K562 (cell line): ENCODE measurements around the gene FRAT1. TPM values are rescaled to one million over a fixed set of nuclear protein-coding genes. Genes with fewer than 3 reads are reported as not detected.

Experiments used
- ARID1B ChIP-seq: fragments of 450-650 bp; IDR thresholded peaks from 2 replicates; pipeline ENCODE4 v1.6.1; 2016; ENCODE audit warnings: antibody characterized with exemption, mild to moderate bottlenecking, inconsistent platforms
- ATF4 ChIP-seq: fragments of 450-650 bp; formaldehyde crosslinking; IDR thresholded peaks from 2 replicates; pipeline ENCODE4 v1.4.0; 2022; ENCODE audit warnings: mild to moderate bottlenecking, moderate library complexity
- CBX8 ChIP-seq: fragments of 200-600 bp; sonication (generic); IDR thresholded peaks from 2 replicates; pipeline ENCODE4 v1.6.1; 2012; ENCODE audit warnings: borderline replicate concordance, mixed run types, low read depth, mild to moderate bottlenecking, moderate library complexity, mixed read lengths, low read length, control low read depth, inconsistent platforms; ENCODE audit not compliant: poor library complexity, severe bottlenecking; ENCODE audit errors: extremely low read depth
- ELF2 ChIP-seq: fragments of 250-450 bp; sonication (Bioruptor Pico); IDR thresholded peaks from 2 replicates; pipeline ENCODE4 v1.5.0; 2021; ENCODE audit warnings: mild to moderate bottlenecking
- ILK ChIP-seq: fragments of 450-650 bp; IDR thresholded peaks from 2 replicates; pipeline ENCODE4 v1.6.1; 2016; ENCODE audit warnings: missing genetic modification characterization, low read depth, mild to moderate bottlenecking, missing compliant biosample characterization, moderate library complexity, borderline replicate concordance
- PHF21A ChIP-seq: fragments of 450-650 bp; IDR thresholded peaks from 2 replicates; pipeline ENCODE4 v1.6.1; 2017; ENCODE audit warnings: low read depth, borderline replicate concordance
- RNF2 ChIP-seq: sonication (generic); IDR thresholded peaks from 2 replicates; pipeline ENCODE4 v1.6.1; 2016
- SPI1 ChIP-seq: IDR thresholded peaks from 2 replicates; pipeline ENCODE4 v1.6.1; 2011; ENCODE audit warnings: low read depth, low read length, control low read depth, borderline replicate concordance
- SRSF7 ChIP-seq: fragments of 200-400 bp; formaldehyde crosslinking; optimal IDR thresholded peaks from 2 replicates; pipeline ENCODE3; 2017; ENCODE audit warnings: mild to moderate bottlenecking, low read depth, low read length
- ZBTB17 ChIP-seq: fragments of 450-650 bp; formaldehyde crosslinking; IDR thresholded peaks from 2 replicates; pipeline ENCODE4 v1.4.0; 2020; ENCODE audit warnings: mild to moderate bottlenecking
- ZNF165 ChIP-seq: fragments of 250-450 bp; sonication (Bioruptor Pico); IDR thresholded peaks from 2 replicates; pipeline ENCODE4 v1.4.0; 2020; ENCODE audit warnings: borderline replicate concordance
- ZNF224 ChIP-seq: sonication (generic); formaldehyde crosslinking; IDR thresholded peaks from 2 replicates; pipeline ENCODE4 v1.8.0; 2022; ENCODE audit warnings: mild to moderate bottlenecking, missing genetic modification reagents
- ZNF384 ChIP-seq: IDR thresholded peaks from 2 replicates; pipeline ENCODE4 v1.6.1; 2012; ENCODE audit warnings: low read depth, low read length, improper control_type of control experiment
- ZNF57 ChIP-seq: fragments of 450-650 bp; formaldehyde crosslinking; IDR thresholded peaks from 2 replicates; pipeline ENCODE4 v1.4.0; 2020; ENCODE audit warnings: mild to moderate bottlenecking, moderate library complexity
- polyA plus RNA-seq, 8 experiments: library from polyadenylated mRNA; depleted of rRNA in 4 of 8; stranded (reverse) in 5 of 8; unstranded in 3 of 8; fragments of >200 nt; fragmentation: Nextera tagmentation in 2 of 8; fragmentation: Illumina TruSeq in 1 of 8; extraction: Ambion mirVana in 2 of 8; extraction: Trizol in 1 of 8; gene quantifications; 2 replicates each; pipeline versions ENCODE4 v1.2.1 to v1.2.3, GENCODE V29; 2011 to 2014; ENCODE audit warnings: inconsistent platforms in 1 of 8, missing spikeins in 1 of 8
- total RNA-seq, 7 experiments: library from RNA; depleted of rRNA in 6 of 7; stranded (reverse); fragments of >200 nt in 6 of 7; fragmentation: Illumina TruSeq in 2 of 7; extraction: Trizol in 2 of 7; gene quantifications; 2 replicates each; pipeline versions ENCODE4 v1.2.1 to v1.2.3, GENCODE V29; 2011 to 2021; ENCODE audit warnings: low replicate concordance in 1 of 7
- TF ChIP-seq, protein P1 (sequence below): fragments of 450-650 bp; IDR thresholded peaks from 2 replicates; pipeline ENCODE4 v1.6.1; 2016; ENCODE audit warnings: mild to moderate bottlenecking, moderate library complexity
- TF ChIP-seq, protein P2 (sequence below): IDR thresholded peaks from 2 replicates; pipeline ENCODE4 v1.6.1; 2014; ENCODE audit warnings: antibody characterized with exemption

The FRAT1 gene
- total and polyA plus RNA-seq, 9 of the 15 experiments (the other 6 are each of a cell fraction or from before 2014, with no cell fraction given): 0.11 to 4.6 (median 1.4) TPM

- TF ChIP-seq, protein P1, sequence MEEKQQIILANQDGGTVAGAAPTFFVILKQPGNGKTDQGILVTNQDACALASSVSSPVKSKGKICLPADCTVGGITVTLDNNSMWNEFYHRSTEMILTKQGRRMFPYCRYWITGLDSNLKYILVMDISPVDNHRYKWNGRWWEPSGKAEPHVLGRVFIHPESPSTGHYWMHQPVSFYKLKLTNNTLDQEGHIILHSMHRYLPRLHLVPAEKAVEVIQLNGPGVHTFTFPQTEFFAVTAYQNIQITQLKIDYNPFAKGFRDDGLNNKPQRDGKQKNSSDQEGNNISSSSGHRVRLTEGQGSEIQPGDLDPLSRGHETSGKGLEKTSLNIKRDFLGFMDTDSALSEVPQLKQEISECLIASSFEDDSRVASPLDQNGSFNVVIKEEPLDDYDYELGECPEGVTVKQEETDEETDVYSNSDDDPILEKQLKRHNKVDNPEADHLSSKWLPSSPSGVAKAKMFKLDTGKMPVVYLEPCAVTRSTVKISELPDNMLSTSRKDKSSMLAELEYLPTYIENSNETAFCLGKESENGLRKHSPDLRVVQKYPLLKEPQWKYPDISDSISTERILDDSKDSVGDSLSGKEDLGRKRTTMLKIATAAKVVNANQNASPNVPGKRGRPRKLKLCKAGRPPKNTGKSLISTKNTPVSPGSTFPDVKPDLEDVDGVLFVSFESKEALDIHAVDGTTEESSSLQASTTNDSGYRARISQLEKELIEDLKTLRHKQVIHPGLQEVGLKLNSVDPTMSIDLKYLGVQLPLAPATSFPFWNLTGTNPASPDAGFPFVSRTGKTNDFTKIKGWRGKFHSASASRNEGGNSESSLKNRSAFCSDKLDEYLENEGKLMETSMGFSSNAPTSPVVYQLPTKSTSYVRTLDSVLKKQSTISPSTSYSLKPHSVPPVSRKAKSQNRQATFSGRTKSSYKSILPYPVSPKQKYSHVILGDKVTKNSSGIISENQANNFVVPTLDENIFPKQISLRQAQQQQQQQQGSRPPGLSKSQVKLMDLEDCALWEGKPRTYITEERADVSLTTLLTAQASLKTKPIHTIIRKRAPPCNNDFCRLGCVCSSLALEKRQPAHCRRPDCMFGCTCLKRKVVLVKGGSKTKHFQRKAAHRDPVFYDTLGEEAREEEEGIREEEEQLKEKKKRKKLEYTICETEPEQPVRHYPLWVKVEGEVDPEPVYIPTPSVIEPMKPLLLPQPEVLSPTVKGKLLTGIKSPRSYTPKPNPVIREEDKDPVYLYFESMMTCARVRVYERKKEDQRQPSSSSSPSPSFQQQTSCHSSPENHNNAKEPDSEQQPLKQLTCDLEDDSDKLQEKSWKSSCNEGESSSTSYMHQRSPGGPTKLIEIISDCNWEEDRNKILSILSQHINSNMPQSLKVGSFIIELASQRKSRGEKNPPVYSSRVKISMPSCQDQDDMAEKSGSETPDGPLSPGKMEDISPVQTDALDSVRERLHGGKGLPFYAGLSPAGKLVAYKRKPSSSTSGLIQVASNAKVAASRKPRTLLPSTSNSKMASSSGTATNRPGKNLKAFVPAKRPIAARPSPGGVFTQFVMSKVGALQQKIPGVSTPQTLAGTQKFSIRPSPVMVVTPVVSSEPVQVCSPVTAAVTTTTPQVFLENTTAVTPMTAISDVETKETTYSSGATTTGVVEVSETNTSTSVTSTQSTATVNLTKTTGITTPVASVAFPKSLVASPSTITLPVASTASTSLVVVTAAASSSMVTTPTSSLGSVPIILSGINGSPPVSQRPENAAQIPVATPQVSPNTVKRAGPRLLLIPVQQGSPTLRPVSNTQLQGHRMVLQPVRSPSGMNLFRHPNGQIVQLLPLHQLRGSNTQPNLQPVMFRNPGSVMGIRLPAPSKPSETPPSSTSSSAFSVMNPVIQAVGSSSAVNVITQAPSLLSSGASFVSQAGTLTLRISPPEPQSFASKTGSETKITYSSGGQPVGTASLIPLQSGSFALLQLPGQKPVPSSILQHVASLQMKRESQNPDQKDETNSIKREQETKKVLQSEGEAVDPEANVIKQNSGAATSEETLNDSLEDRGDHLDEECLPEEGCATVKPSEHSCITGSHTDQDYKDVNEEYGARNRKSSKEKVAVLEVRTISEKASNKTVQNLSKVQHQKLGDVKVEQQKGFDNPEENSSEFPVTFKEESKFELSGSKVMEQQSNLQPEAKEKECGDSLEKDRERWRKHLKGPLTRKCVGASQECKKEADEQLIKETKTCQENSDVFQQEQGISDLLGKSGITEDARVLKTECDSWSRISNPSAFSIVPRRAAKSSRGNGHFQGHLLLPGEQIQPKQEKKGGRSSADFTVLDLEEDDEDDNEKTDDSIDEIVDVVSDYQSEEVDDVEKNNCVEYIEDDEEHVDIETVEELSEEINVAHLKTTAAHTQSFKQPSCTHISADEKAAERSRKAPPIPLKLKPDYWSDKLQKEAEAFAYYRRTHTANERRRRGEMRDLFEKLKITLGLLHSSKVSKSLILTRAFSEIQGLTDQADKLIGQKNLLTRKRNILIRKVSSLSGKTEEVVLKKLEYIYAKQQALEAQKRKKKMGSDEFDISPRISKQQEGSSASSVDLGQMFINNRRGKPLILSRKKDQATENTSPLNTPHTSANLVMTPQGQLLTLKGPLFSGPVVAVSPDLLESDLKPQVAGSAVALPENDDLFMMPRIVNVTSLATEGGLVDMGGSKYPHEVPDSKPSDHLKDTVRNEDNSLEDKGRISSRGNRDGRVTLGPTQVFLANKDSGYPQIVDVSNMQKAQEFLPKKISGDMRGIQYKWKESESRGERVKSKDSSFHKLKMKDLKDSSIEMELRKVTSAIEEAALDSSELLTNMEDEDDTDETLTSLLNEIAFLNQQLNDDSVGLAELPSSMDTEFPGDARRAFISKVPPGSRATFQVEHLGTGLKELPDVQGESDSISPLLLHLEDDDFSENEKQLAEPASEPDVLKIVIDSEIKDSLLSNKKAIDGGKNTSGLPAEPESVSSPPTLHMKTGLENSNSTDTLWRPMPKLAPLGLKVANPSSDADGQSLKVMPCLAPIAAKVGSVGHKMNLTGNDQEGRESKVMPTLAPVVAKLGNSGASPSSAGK: no peak
- TF ChIP-seq ARID1B (peak; percentile 86), ATF4 (CRISPR knock-in tag) (no peak), ZNF165 (CRISPR knock-in tag) (no peak), ZNF57 (CRISPR knock-in tag) (no peak), RNF2 (no peak), ZBTB17 (no peak), SPI1 (no peak), SRSF7 (no peak), ELF2 (CRISPR knock-in tag) (no peak), ZNF224 (CRISPR knock-in tag) (no peak), ZNF384 (peak; percentile 30; the same call in 1 of the 2 replicates), CBX8 (no peak), ILK (no peak), PHF21A (no peak)
- TF ChIP-seq, protein P2, sequence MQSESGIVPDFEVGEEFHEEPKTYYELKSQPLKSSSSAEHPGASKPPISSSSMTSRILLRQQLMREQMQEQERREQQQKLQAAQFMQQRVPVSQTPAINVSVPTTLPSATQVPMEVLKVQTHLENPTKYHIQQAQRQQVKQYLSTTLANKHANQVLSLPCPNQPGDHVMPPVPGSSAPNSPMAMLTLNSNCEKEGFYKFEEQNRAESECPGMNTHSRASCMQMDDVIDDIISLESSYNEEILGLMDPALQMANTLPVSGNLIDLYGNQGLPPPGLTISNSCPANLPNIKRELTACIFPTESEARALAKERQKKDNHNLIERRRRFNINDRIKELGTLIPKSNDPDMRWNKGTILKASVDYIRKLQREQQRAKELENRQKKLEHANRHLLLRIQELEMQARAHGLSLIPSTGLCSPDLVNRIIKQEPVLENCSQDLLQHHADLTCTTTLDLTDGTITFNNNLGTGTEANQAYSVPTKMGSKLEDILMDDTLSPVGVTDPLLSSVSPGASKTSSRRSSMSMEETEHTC: no peak
Measured at GRCh38 chr10:97347317-97347716, 28.2 kb downstream of the FRAT1 start (continued).
